Activated CD8-positive, alpha-beta memory T cell treated with anti-CD3 and anti-CD28 coated beads, Interleukin-2, amount 50 U/mL, for 1 hour (primary cell): ENCODE results near the gene TMEM144.
A peak's percentile ranks its signal among the peaks of the same experiment; 100 is the strongest.
"Not testable (repeated sequence)": the region's sequence is repeated elsewhere in the genome, so short reads cannot be mapped to it uniquely, and the experiment has no call there.

Experiments used
- DNase-seq: peaks from one replicate; pipeline ENCODE4 v3.0.0-alpha.2; 2020; ENCODE audit errors: extremely low read depth

TMEM144 gene

GRCh38 chr4:158236304-158237030, 26.2 kb downstream of the TMEM144 start:
- no peak for DNase-seq

GRCh38 chr4:158238575-158238974, 28.3 kb downstream of the TMEM144 start:
- DNase-seq: no peak

- no peak for DNase-seq
Measured at GRCh38 chr4:158239196-158239595, 28.9 kb downstream of the TMEM144 start.

- no peak for DNase-seq
Measured at GRCh38 chr4:158243071-158243470, 32.8 kb downstream of the TMEM144 start.

- DNase-seq: no peak
Measured at GRCh38 chr4:158250321-158250720, 40.0 kb downstream of the TMEM144 start.

GRCh38 chr4:158253350-158253980, 43.2 kb downstream of the TMEM144 start:
- DNase-seq: peak; percentile 1

GRCh38 chr4:158254292-158254691, 44.0 kb downstream of the TMEM144 start:
- no peak for DNase-seq

GRCh38 chr4:158255727-158256324, 45.5 kb downstream of the TMEM144 start:
- DNase-seq: no peak

GRCh38 chr4:158259955-158260575, 49.8 kb downstream of the TMEM144 start:
- no peak for DNase-seq

- no peak for DNase-seq
Measured at GRCh38 chr4:158261480-158261879, 51.2 kb downstream of the TMEM144 start.

GRCh38 chr4:158268553-158268952, 58.3 kb downstream of the TMEM144 start:
- DNase-seq: no peak

GRCh38 chr4:158274636-158275035, 64.3 kb downstream of the TMEM144 start:
- DNase-seq: no peak

- no peak for DNase-seq
Measured at GRCh38 chr4:158277558-158277957, 67.3 kb downstream of the TMEM144 start.

- DNase-seq: not testable (repeated sequence)
Measured at GRCh38 chr4:158279052-158279451, 68.8 kb downstream of the TMEM144 start.

GRCh38 chr4:158280856-158281255, 70.6 kb downstream of the TMEM144 start:
- DNase-seq: no peak

- no peak for DNase-seq
Measured at GRCh38 chr4:158282252-158282651, 72.0 kb downstream of the TMEM144 start.

GRCh38 chr4:158285429-158286216, 75.3 kb downstream of the TMEM144 start:
- DNase-seq: no peak

GRCh38 chr4:158290912-158291311, 80.6 kb downstream of the TMEM144 start:
- no peak for DNase-seq

- no peak for DNase-seq
Measured at GRCh38 chr4:158291334-158292055, 81.2 kb downstream of the TMEM144 start.

GRCh38 chr4:158292156-158292555, 81.9 kb downstream of the TMEM144 start:
- no peak for DNase-seq

GRCh38 chr4:158295053-158295452, 84.8 kb downstream of the TMEM144 start:
- DNase-seq: no peak
